Retinal pigment epithelial cell (primary cell): ENCODE data around the gene FZR1.

ENCODE experiments used
- DNase-seq: peaks from one replicate; pipeline ENCODE4 v3.0.0-alpha.2; 2010; ENCODE audit warnings: low read depth
- H3K4me3 ChIP-seq: 2 replicates; pipeline ENCODE4 v1.5.1; 2011; ENCODE audit warnings: mild to moderate bottlenecking, low read length, control low read depth, moderate library complexity
- CTCF ChIP-seq: conservative IDR thresholded peaks from 2 replicates; pipeline ENCODE4 v1.5.1; 2011; ENCODE audit warnings: low read depth, low read length, control low read depth, inconsistent platforms

FZR1 gene

GRCh38 chr19:3572855-3573161, 66.7 kb downstream of the FZR1 start, which contains the start of gene HMG20B:
Gene HMG20B, plus strand, starts transcription at chr19:3572944. Its CDS starts 366 bp downstream, at chr19:3573310.
- no peak for DNase-seq
- no peak for TF ChIP-seq CTCF
- H3K4me3 ChIP-seq, result peak within 1 kb of the TSS; percentile 88

DNA sequence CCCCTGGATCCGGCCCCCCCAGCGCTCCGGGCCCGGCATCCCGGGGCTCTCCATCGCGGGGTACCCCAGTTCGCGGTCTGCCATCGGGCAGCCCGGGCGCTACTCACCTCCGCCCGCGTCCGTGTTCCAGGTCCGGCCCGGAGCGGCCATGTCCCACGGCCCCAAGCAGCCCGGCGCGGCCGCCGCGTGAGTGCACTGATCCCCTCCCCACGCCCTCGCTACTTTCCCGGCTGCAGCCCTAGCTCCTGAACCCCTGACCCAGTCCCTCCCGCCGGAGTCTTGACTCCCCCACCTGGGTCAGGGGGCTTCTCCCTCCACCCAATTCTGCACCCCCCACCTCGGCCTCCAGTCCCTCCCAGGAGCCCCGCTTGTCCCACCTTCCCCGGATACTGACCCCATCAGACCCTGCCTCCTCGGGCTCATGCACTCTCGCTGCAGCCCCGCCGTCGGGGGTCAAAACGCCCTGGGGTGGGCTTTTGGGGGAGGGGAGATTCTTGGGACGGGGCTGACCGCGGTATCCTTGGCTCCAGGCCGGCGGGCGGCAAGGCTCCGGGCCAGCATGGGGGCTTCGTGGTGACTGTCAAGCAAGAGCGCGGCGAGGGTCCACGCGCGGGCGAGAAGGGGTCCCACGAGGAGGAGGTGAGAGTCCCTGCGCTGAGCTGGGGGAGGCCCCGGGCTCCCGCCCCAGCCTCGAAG, 67.2 kb downstream of the FZR1 start:
- peak overlapping the region; percentile 88 for H3K4me3 ChIP-seq
- TF ChIP-seq CTCF, result no peak
- no peak for DNase-seq

DNA sequence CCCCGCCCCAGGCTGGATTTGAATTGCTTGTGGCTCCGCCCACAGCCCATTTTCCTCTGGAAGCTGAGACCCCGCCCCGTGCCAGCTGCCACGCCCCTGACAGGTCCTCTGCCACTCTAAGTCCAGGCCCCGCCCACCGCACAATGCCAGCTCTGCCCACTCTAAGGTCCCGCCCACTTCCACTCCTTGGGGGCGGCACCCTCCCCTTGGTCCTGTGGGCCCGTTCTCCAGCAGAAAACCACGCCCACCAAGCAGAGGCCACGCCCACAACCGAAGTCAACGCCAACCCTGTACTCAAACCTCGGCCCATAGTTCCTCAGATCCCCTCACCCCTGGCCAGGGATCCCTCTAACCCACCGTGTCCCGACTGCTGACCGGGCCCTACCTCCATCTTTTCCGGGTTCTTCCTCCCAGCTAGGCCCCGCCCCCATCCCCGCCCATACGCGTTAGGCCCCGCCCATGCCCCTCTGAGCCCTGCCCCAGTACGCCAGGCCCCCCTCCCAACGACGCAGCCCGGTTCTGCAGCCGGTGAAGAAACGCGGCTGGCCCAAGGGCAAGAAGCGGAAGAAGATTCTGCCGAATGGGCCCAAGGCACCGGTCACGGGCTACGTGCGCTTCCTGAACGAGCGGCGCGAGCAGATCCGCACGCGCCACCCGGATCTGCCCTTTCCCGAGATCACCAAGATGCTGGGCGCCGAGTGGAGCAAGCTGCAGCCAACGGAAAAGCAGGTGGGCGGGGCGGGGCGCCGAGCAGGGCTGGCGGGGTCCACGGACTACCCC, 67.9 kb downstream of the FZR1 start:
- peak; percentile 78 for DNase-seq
- TF ChIP-seq CTCF, result no peak
- H3K4me3 ChIP-seq, result peak overlapping the region; percentile 88

- H3K4me3 ChIP-seq, result no peak overlapping the region
- TF ChIP-seq CTCF, result peak; percentile 41
- DNase-seq, result no peak
Measured at GRCh38 chr19:3575260-3575741, 69.2 kb downstream of the FZR1 start.

GRCh38 chr19:3575949-3576673, 70.0 kb downstream of the FZR1 start:
- TF ChIP-seq CTCF, result no peak
- peak overlapping the region; percentile 22 for H3K4me3 ChIP-seq
- DNase-seq, result no peak

- peak overlapping the region; percentile 22 for H3K4me3 ChIP-seq
- no peak for TF ChIP-seq CTCF
- peak; percentile 32 for DNase-seq
Measured at GRCh38 chr19:3576696-3577443, 70.8 kb downstream of the FZR1 start.
